Naive B cell (primary cell): Measurements from ENCODE around the gene LRSAM1. TPM values are rescaled to one million over a fixed set of nuclear protein-coding genes. Genes with fewer than 3 reads are reported as not detected.

ENCODE experiments used
- ATAC-seq, 2 donors: fragments of 150-1000 bp; cut with Tn5 transposase; 2 replicates each; pipeline ENCODE4 v1.10.0; 2021; ENCODE audit warnings: low read depth in 2 of 2, mild to moderate bottlenecking in 2 of 2, moderate library complexity in 2 of 2
- DNase-seq: peaks from one replicate; pipeline ENCODE4 v3.0.0; 2022
- H3K27ac Mint-ChIP-seq, 6 donors: one replicate each; pipeline ENCODE4 v1.8.0; 2020 to 2022; ENCODE audit warnings: mild to moderate bottlenecking in 6 of 6, mixed read lengths in 6 of 6, moderate library complexity in 5 of 6, inconsistent platforms in 2 of 6
- H3K27me3 Mint-ChIP-seq, 3 donors: one replicate each; pipeline ENCODE4 v1.8.0; 2021 to 2022; ENCODE audit warnings: mixed read lengths in 3 of 3, mild to moderate bottlenecking in 1 of 3
- H3K36me3 Mint-ChIP-seq, 2 donors: one replicate each; pipeline ENCODE4 v1.8.0; 2020 to 2022; ENCODE audit warnings: mixed read lengths in 2 of 2, inconsistent platforms in 1 of 2, mild to moderate bottlenecking in 1 of 2
- H3K4me1 Mint-ChIP-seq, 3 donors: one replicate each; pipeline ENCODE4 v1.8.0; 2020 to 2022; ENCODE audit warnings: mixed read lengths in 3 of 3, inconsistent platforms in 1 of 3, mild to moderate bottlenecking in 1 of 3, moderate library complexity in 1 of 3
- H3K4me3 Mint-ChIP-seq, 8 donors: one replicate each; pipeline ENCODE4 v1.8.0; 2020 to 2022; ENCODE audit warnings: mild to moderate bottlenecking in 8 of 8, mixed read lengths in 8 of 8, moderate library complexity in 8 of 8, inconsistent platforms in 2 of 8
- H3K9me3 Mint-ChIP-seq, 7 donors: one replicate each; pipeline ENCODE4 v1.8.0; 2020 to 2022; ENCODE audit warnings: mixed read lengths in 7 of 7, mild to moderate bottlenecking in 5 of 7, inconsistent platforms in 2 of 7, moderate library complexity in 1 of 7
- polyA plus RNA-seq, 6 donors: library from polyadenylated mRNA; unstranded; fragments of 300-500 nt; fragmentation: Illumina TruSeq; gene quantifications; one replicate each; pipeline ENCODE4 v1.2.3, GENCODE V29; 2021; ENCODE audit warnings: low read depth in 6 of 6

Gene LRSAM1
- polyA plus RNA-seq, 6 donors from 2014 or later, result 4.9 to 9.2 (median 7.0) TPM

GRCh38 chr9:127444283-127444920, 6.9 kb upstream of the LRSAM1 start:
- peaks cover 30 to 36% of the 10 kb centered on the region in 2 donors for H3K36me3 Mint-ChIP-seq
- H3K9me3 Mint-ChIP-seq, result no peaks in the 10 kb centered on the region
- peaks cover 5 to 22% (median 12%) of the 10 kb centered on the region in 3 donors for H3K4me1 Mint-ChIP-seq
- no peak for DNase-seq
- H3K27ac Mint-ChIP-seq, result peak overlapping the region in 1 of 6 donors; percentile 10
- ATAC-seq, result no peak
- H3K27me3 Mint-ChIP-seq, result no peaks in the 10 kb centered on the region
- peak overlapping the region in 1 of 8 donors; percentile 27 for H3K4me3 Mint-ChIP-seq

- H3K36me3 Mint-ChIP-seq, result peaks cover 29 to 32% of the 10 kb centered on the region in 2 donors
- H3K4me3 Mint-ChIP-seq, result peak overlapping the region in 1 of 8 donors; percentile 9
- ATAC-seq (no peak), DNase-seq (no peak)
- H3K27ac Mint-ChIP-seq, result peak overlapping the region in 2 of 6 donors; percentile 43 to 63
- H3K4me1 Mint-ChIP-seq, result peaks cover 9 to 28% (median 19%) of the 10 kb centered on the region in 3 donors
- no peaks in the 10 kb centered on the region for H3K27me3 Mint-ChIP-seq
- no peaks in the 10 kb centered on the region for H3K9me3 Mint-ChIP-seq
Observed at GRCh38 chr9:127444921-127445850, 6.1 kb upstream of the LRSAM1 start.

GRCh38 chr9:127445851-127446712, 5.2 kb upstream of the LRSAM1 start:
- Mint-ChIP-seq H3K36me3 (peaks cover 20 to 23% of the 10 kb centered on the region in 2 donors), H3K4me3 (peak overlapping the region in 1 of 8 donors; percentile 74), H3K9me3 (no peaks in the 10 kb centered on the region), H3K27ac (peak overlapping the region in 3 of 6 donors; percentile 43 to 70 (median 63)), H3K4me1 (peaks cover 15 to 37% (median 26%) of the 10 kb centered on the region in 3 donors), H3K27me3 (no peaks in the 10 kb centered on the region)
- ATAC-seq (no peak), DNase-seq (no peak)

- Mint-ChIP-seq H3K27me3 (no peaks in the 10 kb centered on the region), H3K9me3 (no peaks in the 10 kb centered on the region), H3K4me1 (peaks cover 15 to 44% (median 31%) of the 10 kb centered on the region in 3 donors), H3K4me3 (peak overlapping the region in 2 of 8 donors; percentile 6 to 74), H3K27ac (peak overlapping the region in 5 of 6 donors; percentile 38 to 73 (median 59)), H3K36me3 (peaks cover 22% of the 10 kb centered on the region in 2 donors)
- ATAC-seq (no peak), DNase-seq (no peak)
Observed at GRCh38 chr9:127446713-127447415, 4.4 kb upstream of the LRSAM1 start.

- Mint-ChIP-seq H3K9me3 (no peaks in the 10 kb centered on the region), H3K36me3 (peaks cover 22% of the 10 kb centered on the region in 2 donors), H3K4me3 (peak overlapping the region in 1 of 8 donors; percentile 98), H3K27me3 (no peaks in the 10 kb centered on the region), H3K27ac (peak overlapping the region in 5 of 6 donors; percentile 46 to 85 (median 73)), H3K4me1 (peaks cover 22 to 50% (median 37%) of the 10 kb centered on the region in 3 donors)
- ATAC-seq (no peak), DNase-seq (no peak)
Observed at GRCh38 chr9:127447416-127448111, 3.7 kb upstream of the LRSAM1 start.

GRCh38 chr9:127448112-127448805, 3.1 kb upstream of the LRSAM1 start:
- ATAC-seq, result no peak
- Mint-ChIP-seq H3K4me3 (peak overlapping the region in 2 of 8 donors; percentile 52 to 98), H3K27me3 (no peaks in the 10 kb centered on the region), H3K9me3 (no peaks in the 10 kb centered on the region), H3K36me3 (peaks cover 22% of the 10 kb centered on the region in 2 donors), H3K27ac (peak overlapping the region in 4 of 6 donors; percentile 62 to 99 (median 74)), H3K4me1 (peaks cover 22 to 50% (median 39%) of the 10 kb centered on the region in 3 donors)
- no peak for DNase-seq

- DNase-seq (no peak), ATAC-seq (no peak)
- Mint-ChIP-seq H3K36me3 (peaks cover 16 to 17% of the 10 kb centered on the region in 2 donors), H3K9me3 (no peaks in the 10 kb centered on the region), H3K4me3 (peak overlapping the region; percentile 93 to 99 (median 98)), H3K27me3 (no peaks in the 10 kb centered on the region), H3K4me1 (peaks cover 29 to 50% (median 45%) of the 10 kb centered on the region in 3 donors), H3K27ac (peak overlapping the region in 5 of 6 donors; percentile 86 to 99 (median 96))
Observed at GRCh38 chr9:127449332-127449966, 1.9 kb upstream of the LRSAM1 start.

- H3K36me3 Mint-ChIP-seq, result peaks cover 8 to 11% of the 10 kb centered on the region in 2 donors
- no peak for DNase-seq
Observed at GRCh38 chr9:127450243-127450760, 1.0 kb upstream of the LRSAM1 start.

GRCh38 chr9:127451608-127451857, 223 bp downstream of the LRSAM1 start:
- ATAC-seq (no peak), DNase-seq (no peak)
- peaks cover 37 to 55% (median 53%) of the 10 kb centered on the region in 3 donors for H3K4me1 Mint-ChIP-seq
- H3K27ac Mint-ChIP-seq, result peak overlapping the region; percentile 95 to 99 (median 98)
- H3K36me3 Mint-ChIP-seq, result peaks cover 8 to 11% of the 10 kb centered on the region in 2 donors
- peak overlapping the region; percentile 93 to 99 (median 98) for H3K4me3 Mint-ChIP-seq
- H3K27me3 Mint-ChIP-seq, result no peaks in the 10 kb centered on the region
- H3K9me3 Mint-ChIP-seq, result no peaks in the 10 kb centered on the region

More at GRCh38 chr9:127450243-127450760, 1.0 kb upstream of the LRSAM1 start:
- Mint-ChIP-seq H3K9me3 (no peaks in the 10 kb centered on the region), H3K4me1 (peaks cover 30 to 51% (median 48%) of the 10 kb centered on the region in 3 donors), H3K4me3 (peak overlapping the region; percentile 93 to 99 (median 98)), H3K27me3 (no peaks in the 10 kb centered on the region), H3K27ac (peak overlapping the region; percentile 95 to 99 (median 98))
- ATAC-seq, result peak; percentile 0

- ATAC-seq (peak in 1 of 2 donors; percentile 0), DNase-seq (no peak)
- H3K27me3 Mint-ChIP-seq, result no peaks in the 10 kb centered on the region
- peak overlapping the region; percentile 95 to 99 (median 98) for H3K27ac Mint-ChIP-seq
- peak overlapping the region; percentile 93 to 99 (median 98) for H3K4me3 Mint-ChIP-seq
- H3K9me3 Mint-ChIP-seq, result no peaks in the 10 kb centered on the region
- H3K36me3 Mint-ChIP-seq, result peaks cover 8 to 11% of the 10 kb centered on the region in 2 donors
- peaks cover 37 to 55% (median 53%) of the 10 kb centered on the region in 3 donors for H3K4me1 Mint-ChIP-seq
Observed at GRCh38 chr9:127451858-127452656, 747 bp downstream of the LRSAM1 start.
